Activated CD8-positive, alpha-beta T cell treated with anti-CD3 and anti-CD28 coated beads for 36 hours (primary cell): Measurements from ENCODE around the gene SETBP1. TPM values are rescaled to one million over a fixed set of nuclear protein-coding genes. Genes with fewer than 3 reads are reported as not detected.

Source experiments
- ATAC-seq: fragments of 200-7000 bp; cut with Tn5 transposase; one replicate; pipeline ENCODE4 v1.10.0; 2021; ENCODE audit warnings: mild to moderate bottlenecking, moderate library complexity
- CTCF ChIA-PET: fragments of 350-600 bp; sonication (Branson Sonifier 250); formaldehyde crosslinking; loops from one replicate; lab custom pipeline; 2021; ENCODE audit warnings: antibody characterized with exemption; lab: Charles Lee
- POLR2A ChIA-PET: fragments of 350-600 bp; sonication (Branson Sonifier 250); formaldehyde crosslinking; loops from one replicate; lab custom pipeline; 2021; ENCODE audit warnings: antibody characterized with exemption; lab: Charles Lee
- DNase-seq: peaks from one replicate; pipeline ENCODE4 v3.0.0-alpha.2; 2020
- H3K27ac Mint-ChIP-seq: one replicate; pipeline ENCODE4 v1.8.0; 2021; ENCODE audit warnings: mild to moderate bottlenecking, mixed read lengths
- H3K27me3 Mint-ChIP-seq: one replicate; pipeline ENCODE4 v1.8.0; 2021; ENCODE audit warnings: mixed read lengths
- H3K36me3 Mint-ChIP-seq: one replicate; pipeline ENCODE4 v1.8.0; 2021; ENCODE audit warnings: low read depth, mixed read lengths
- H3K4me1 Mint-ChIP-seq: one replicate; pipeline ENCODE4 v1.8.0; 2021; ENCODE audit warnings: low read depth, mixed read lengths
- H3K4me3 Mint-ChIP-seq: one replicate; pipeline ENCODE4 v1.8.0; 2021; ENCODE audit warnings: mild to moderate bottlenecking, moderate library complexity, mixed read lengths
- H3K9me3 Mint-ChIP-seq: one replicate; pipeline ENCODE4 v1.8.0; 2021; ENCODE audit warnings: mixed read lengths
- intact Hi-C: fragments of 100-400 bp; cut with micrococcal nuclease; formaldehyde crosslinking; loops from one replicate; pipeline ENCODE4 v1.10.0; 2022
- total RNA-seq, 2 experiments: library from RNA; stranded (reverse); gene quantifications; one replicate each; pipeline ENCODE4 v1.2.3, GENCODE V29; 2021
- TF ChIP-seq, protein P1 (sequence below): fragments of 200-600 bp; IDR thresholded peaks from one replicate; pipeline ENCODE4 v1.8.0; 2022; ENCODE audit warnings: antibody characterized with exemption, mild to moderate bottlenecking

The SETBP1 gene
- total RNA-seq, 2 experiments from 2014 or later, result 10.2 to 10.4 TPM

- Mint-ChIP-seq H3K27me3 (no peaks in the 10 kb centered on the region), H3K4me1 (no peaks in the 10 kb centered on the region), H3K4me3 (no peak overlapping the region), H3K36me3 (no peaks in the 10 kb centered on the region), H3K27ac (no peak overlapping the region), H3K9me3 (peaks cover 2% of the 10 kb centered on the region)
- ChIA-PET CTCF (no interaction called here), POLR2A (no interaction called here)
- TF ChIP-seq, protein P1, sequence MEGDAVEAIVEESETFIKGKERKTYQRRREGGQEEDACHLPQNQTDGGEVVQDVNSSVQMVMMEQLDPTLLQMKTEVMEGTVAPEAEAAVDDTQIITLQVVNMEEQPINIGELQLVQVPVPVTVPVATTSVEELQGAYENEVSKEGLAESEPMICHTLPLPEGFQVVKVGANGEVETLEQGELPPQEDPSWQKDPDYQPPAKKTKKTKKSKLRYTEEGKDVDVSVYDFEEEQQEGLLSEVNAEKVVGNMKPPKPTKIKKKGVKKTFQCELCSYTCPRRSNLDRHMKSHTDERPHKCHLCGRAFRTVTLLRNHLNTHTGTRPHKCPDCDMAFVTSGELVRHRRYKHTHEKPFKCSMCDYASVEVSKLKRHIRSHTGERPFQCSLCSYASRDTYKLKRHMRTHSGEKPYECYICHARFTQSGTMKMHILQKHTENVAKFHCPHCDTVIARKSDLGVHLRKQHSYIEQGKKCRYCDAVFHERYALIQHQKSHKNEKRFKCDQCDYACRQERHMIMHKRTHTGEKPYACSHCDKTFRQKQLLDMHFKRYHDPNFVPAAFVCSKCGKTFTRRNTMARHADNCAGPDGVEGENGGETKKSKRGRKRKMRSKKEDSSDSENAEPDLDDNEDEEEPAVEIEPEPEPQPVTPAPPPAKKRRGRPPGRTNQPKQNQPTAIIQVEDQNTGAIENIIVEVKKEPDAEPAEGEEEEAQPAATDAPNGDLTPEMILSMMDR, result no peak
- DNase-seq (no peak), ATAC-seq (no peak)
- intact Hi-C loops, result no loop called here
These were observed 317.7 kb downstream of the SETBP1 start for GRCh38 chr18:44998360-44998759.

DNA sequence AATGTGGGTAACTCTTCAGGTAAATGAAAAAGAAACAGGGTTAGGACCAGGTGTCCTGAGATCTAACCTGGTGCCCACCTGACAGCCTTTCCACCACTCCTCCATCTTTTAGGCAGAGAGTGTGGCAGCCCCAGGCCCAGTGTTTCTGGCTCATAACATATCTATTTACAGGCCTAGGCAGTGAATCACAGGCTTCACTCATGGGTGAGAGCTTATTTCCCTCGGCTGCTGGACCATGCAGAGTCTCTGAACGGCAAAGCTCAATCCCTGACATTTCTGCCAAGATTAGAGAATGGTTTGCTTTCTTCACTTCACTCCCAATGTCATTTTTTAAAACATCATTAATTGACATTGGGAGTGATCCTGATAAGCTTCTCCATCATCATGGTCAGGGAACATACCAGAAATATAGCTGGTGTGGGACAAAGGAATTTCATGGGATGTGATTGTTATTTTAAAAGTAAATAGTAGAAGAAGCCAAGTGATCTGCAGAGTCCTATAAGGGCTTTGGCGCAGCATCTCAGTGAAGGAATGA is 323.9 kb downstream of the SETBP1 start:
- no peak for ATAC-seq
- ChIA-PET POLR2A (no interaction called here), CTCF (no interaction called here)
- Mint-ChIP-seq H3K4me3 (no peak overlapping the region), H3K27me3 (no peaks in the 10 kb centered on the region), H3K36me3 (no peaks in the 10 kb centered on the region), H3K27ac (no peak overlapping the region), H3K4me1 (peaks cover 10% of the 10 kb centered on the region), H3K9me3 (no peaks in the 10 kb centered on the region)
- intact Hi-C loops, result no loop called here
- TF ChIP-seq, protein P1, result no peak
- DNase-seq, result no peak

DNA sequence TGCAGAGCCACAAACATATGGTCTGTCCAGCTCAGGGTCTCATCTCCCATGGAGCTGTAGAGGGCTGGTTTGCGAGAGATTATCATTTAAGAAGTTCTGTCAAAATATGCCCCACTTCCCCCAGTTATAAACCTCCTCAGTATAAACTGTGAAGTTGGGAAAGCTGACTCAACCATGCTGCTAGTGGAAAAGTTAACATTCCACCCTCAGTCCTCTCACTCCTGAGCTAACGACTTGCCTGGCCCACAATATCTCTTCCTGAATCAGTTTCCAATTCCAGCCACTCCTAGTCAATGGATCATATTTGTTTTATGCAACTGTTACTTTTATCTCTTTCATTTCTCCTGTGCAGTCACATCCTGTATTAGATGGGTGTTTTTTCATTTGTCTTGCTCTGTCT is 326.2 kb downstream of the SETBP1 start:
- CTCF ChIA-PET, result no interaction called here
- intact Hi-C loops, result no loop called here

GRCh38 chr18:45007531-45007930 is 326.8 kb downstream of the SETBP1 start:
- Mint-ChIP-seq H3K27me3 (no peaks in the 10 kb centered on the region), H3K4me3 (no peak overlapping the region), H3K27ac (no peak overlapping the region), H3K4me1 (peaks cover 15% of the 10 kb centered on the region), H3K9me3 (no peaks in the 10 kb centered on the region), H3K36me3 (no peaks in the 10 kb centered on the region)
- TF ChIP-seq, protein P1, result no peak
- intact Hi-C loops, result no loop called here
- ATAC-seq (no peak), DNase-seq (no peak)
- ChIA-PET POLR2A (no interaction called here), CTCF (interaction anchor here (1.4 kb wide), 1 partner anchor 12 kb away, joined by 3 read pairs; no protein-coding TSS in a partner anchor)

More for the DNA sequence above, 326.2 kb downstream of the SETBP1 start:
- Mint-ChIP-seq H3K4me1 (peaks cover 15% of the 10 kb centered on the region), H3K4me3 (no peak overlapping the region), H3K36me3 (no peaks in the 10 kb centered on the region), H3K27ac (no peak overlapping the region), H3K9me3 (no peaks in the 10 kb centered on the region), H3K27me3 (no peaks in the 10 kb centered on the region)
- DNase-seq, result no peak
- no peak for ATAC-seq
- TF ChIP-seq, protein P1, result no peak
- POLR2A ChIA-PET, result no interaction called here

DNA sequence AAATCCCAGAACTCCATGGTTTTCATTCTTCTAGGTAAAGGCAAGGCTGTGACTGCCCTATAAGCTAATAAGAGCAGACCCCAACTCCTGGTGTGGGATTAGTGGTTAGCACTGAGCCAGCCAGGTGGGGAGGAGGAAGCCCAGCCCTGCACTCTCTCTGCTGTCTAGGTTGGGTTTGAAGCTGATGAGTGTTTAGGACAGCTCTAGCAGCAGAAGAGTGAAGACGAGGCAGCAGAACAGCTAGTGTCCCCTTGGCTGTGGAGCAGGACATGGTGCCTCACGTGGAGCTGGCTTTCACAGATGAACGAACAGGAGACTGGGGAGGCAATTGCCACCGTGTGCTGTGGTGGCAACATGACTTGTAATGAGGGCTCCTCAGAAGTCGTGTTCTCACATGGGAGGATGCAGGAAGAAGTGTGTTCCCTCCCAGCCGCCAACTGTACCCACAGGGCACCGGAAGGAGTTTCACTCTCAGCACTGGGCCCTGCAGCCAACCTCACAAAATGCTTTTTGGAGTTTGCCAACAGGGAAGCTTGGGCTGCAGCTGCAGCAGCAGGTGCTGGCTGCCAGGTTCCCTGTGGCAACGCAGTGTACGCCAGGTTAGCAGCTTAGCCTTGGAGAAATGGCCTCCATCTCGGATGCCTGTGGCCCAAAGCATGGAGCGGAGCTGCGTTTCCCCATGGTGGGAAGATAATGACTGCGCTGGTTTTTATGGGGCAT is 328.2 kb downstream of the SETBP1 start:
- Mint-ChIP-seq H3K27ac (no peak overlapping the region), H3K9me3 (no peaks in the 10 kb centered on the region), H3K36me3 (no peaks in the 10 kb centered on the region), H3K27me3 (no peaks in the 10 kb centered on the region), H3K4me3 (no peak overlapping the region), H3K4me1 (peaks cover 15% of the 10 kb centered on the region)
- POLR2A ChIA-PET, result no interaction called here
- DNase-seq, result peak; percentile 8
- intact Hi-C loops, result no loop called here
- peak; percentile 27 for ATAC-seq
- CTCF ChIA-PET, result interaction anchor here (1.4 kb wide), 1 partner anchor 10 kb away, joined by 3 read pairs; no protein-coding TSS in a partner anchor
- TF ChIP-seq, protein P1, result no peak
